Neural progenitor cell (in vitro differentiated cells): ENCODE measurements around the gene SPDYE2B.
"Not testable (repeated sequence)": the region's sequence is repeated elsewhere in the genome, so short reads cannot be mapped to it uniquely, and the experiment has no call there.

Experiments used
- CTCF ChIP-seq: fragments of 200-600 bp; sonication (generic); IDR thresholded peaks from 2 replicates; pipeline ENCODE4 v1.5.1; 2017; ENCODE audit warnings: antibody characterized with exemption, mild to moderate bottlenecking
- EZH2 ChIP-seq: fragments of 200-600 bp; sonication (generic); IDR thresholded peaks from 2 replicates; pipeline ENCODE4 v1.6.1; 2017; ENCODE audit warnings: antibody characterized with exemption, mild to moderate bottlenecking, moderate library complexity
- EZH2phosphoT487 ChIP-seq: fragments of 200-600 bp; sonication (generic); IDR thresholded peaks from 2 replicates; pipeline ENCODE4 v1.6.1; 2017; ENCODE audit warnings: antibody characterized with exemption

GRCh38 chr7:102688299-102689036, 38.3 kb downstream of the SPDYE2B start:
- not testable (repeated sequence) for TF ChIP-seq CTCF, EZH2, EZH2phosphoT487
